Spleen (tissue), 7 donors: Measurements from ENCODE around the gene CTAGE1.

Source experiments
- POLR2A ChIP-seq, 3 donors: fragments of 450-650 bp; IDR thresholded peaks; one replicate each; pipeline ENCODE4 v1.5.1; 2017; ENCODE audit warnings: antibody characterized with exemption in 3 of 3, mild to moderate bottlenecking in 1 of 3
- POLR2AphosphoS5 ChIP-seq, 3 donors: sonication (generic); formaldehyde crosslinking; IDR thresholded peaks; one replicate each; pipeline ENCODE4 v1.5.1; 2017; ENCODE audit warnings: antibody characterized with exemption in 3 of 3
- TF ChIP-seq, protein P1 (sequence below), 11 experiments: fragments of 200-600 bp in 7 of 11; fragments of 450-650 bp in 4 of 11; sonication (generic) in 4 of 11; IDR thresholded peaks in 8 of 11; conservative IDR thresholded peaks in 3 of 11; 1 replicate in 7 of 11; 2 replicates in 4 of 11; pipeline versions ENCODE4 v1.4.0 to v1.8.0; 2016 to 2021; ENCODE audit warnings: antibody characterized with exemption in 11 of 11, inconsistent platforms in 4 of 11, mild to moderate bottlenecking in 1 of 11
- donor health status: DM: no; HTN: no; CAD: no; lungs with moderate emphysema.
- donor health status: DM: no; HTN: no; CAD: no.
- donor health status: DM: no; HTN: no; CAD: no.

DNA sequence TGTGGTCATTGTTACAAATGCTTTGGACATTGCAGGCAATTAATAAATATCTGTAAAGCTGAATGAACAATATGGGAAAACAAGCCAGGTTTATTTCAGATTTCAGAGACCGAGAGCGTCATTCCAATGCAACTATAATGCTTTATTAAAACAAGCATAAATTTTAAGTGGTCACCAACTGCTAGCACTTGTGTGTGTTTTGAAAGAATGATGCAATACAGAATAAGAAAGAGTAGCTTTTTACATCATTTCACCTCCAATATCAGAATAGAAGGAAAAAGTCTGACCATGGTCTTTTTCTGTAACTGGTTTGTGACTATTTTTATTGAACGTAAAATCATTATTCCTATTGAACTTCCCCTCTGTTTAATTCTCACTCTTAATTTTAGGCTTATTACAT, 7.6 kb downstream of the CTAGE1 start:
- TF ChIP-seq, protein P1, sequence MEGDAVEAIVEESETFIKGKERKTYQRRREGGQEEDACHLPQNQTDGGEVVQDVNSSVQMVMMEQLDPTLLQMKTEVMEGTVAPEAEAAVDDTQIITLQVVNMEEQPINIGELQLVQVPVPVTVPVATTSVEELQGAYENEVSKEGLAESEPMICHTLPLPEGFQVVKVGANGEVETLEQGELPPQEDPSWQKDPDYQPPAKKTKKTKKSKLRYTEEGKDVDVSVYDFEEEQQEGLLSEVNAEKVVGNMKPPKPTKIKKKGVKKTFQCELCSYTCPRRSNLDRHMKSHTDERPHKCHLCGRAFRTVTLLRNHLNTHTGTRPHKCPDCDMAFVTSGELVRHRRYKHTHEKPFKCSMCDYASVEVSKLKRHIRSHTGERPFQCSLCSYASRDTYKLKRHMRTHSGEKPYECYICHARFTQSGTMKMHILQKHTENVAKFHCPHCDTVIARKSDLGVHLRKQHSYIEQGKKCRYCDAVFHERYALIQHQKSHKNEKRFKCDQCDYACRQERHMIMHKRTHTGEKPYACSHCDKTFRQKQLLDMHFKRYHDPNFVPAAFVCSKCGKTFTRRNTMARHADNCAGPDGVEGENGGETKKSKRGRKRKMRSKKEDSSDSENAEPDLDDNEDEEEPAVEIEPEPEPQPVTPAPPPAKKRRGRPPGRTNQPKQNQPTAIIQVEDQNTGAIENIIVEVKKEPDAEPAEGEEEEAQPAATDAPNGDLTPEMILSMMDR (IDR thresholded peaks at IDR 0.05 in 8 of 11, conservative IDR thresholded peaks at IDR 0.05 in 3 of 11): no peak
- TF ChIP-seq POLR2A (IDR thresholded peaks at IDR 0.05) (no peak), POLR2AphosphoS5 (IDR thresholded peaks at IDR 0.05) (no peak)
